Stimulated activated CD8-positive, alpha-beta memory T cell treated with anti-CD3 and anti-CD28 coated beads, Interleukin-4, amount 100 ng/mL, for 48 hours (primary cell): ENCODE results near the gene DNAJA3.

Experiments
- DNase-seq: peaks from one replicate; pipeline ENCODE4 v3.0.0-alpha.2; 2020

DNAJA3 gene

DNA sequence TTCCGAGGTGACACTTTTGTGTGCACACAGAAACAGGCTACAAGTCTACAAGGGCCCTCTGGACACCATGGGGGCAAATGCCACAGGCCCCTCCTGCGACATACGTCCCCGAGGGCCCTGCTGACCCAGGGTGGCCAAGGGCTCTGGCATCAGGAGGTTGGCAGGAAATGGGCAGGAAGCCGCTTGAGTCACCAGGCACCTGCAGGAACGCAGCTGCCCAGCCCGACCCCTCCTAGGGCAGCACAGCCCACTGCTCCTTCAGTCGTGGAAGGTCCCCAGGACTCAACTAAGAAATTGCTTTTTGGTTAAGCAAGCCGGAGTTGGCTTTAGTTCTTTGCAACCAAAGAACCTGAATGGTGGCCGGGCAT, 17.4 kb upstream of the DNAJA3 start:
- no peak for DNase-seq

DNA sequence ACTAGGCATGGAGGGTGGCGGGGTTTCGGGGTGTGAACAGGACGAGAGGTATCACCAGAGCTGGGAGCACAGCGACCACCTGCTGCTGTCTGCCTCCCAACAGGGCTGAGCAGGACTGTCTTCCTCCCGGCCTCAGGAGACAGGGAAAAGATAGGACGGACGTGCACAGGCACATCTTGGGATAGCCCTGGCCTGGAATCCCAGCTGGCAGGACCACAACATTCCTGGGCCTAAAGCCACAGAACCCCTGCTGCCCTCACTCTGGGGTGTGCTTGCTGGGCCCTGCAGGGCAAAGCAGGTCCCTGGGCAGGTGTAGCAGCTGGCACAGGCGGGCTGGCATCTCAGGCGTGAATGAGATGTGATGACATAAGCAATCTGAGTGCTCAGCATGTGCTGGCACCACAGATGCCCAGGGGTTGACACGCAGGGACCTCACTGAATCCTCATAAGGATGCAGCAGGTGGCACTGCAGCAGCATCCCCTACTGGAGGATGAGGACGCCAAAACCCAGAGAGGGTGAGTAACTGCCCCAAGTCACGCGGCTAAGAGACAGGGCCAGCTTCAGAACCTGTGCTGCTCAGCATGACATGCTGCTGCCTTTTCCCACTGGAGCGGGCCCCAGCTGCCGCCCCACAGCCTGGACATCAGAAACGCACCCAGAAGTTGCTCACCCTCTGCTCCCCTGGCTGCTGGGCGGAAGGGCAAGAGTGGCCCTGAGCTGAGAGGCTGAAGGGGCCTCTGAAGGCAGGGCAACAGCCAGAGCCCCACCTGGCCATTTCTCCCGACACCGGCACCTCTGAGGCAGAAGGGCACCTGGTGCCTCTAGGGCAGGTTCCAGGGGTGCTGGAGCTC, 16.4 kb upstream of the DNAJA3 start:
- no peak for DNase-seq

DNA sequence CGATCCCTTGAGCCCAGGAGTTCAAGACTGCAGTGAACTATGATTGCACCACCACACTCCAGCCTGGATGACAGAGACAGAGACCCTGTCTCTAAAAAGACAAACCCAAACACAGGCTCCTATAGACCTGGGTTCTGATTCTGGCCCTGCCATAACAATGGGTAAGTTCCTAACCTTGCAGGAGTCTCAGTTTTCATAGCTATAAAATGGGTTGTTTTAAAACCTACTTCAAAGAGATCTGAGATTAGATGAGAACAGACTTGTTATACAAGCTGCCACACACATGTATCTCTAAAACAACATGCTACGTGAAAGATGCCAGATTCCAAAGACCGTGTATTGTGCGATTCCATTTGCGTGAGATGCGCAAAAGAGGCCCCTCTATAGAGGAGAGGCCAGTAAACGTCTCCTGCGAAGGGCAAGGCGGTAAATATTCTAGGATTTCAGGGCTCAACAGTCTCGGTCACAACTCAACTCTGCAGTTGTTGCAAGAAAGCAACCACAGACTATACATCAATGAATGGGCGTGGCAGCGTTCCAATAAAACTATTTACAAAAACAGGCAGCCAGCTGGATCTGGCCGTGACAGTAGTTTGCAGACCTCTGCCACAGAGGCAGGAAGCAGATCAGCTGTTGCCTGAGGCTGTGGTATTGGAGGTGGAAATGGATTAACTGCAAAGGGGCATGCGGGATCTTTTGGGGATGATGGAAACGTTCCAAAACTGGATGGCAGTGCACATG, 15.2 kb upstream of the DNAJA3 start:
- DNase-seq: no peak

DNA sequence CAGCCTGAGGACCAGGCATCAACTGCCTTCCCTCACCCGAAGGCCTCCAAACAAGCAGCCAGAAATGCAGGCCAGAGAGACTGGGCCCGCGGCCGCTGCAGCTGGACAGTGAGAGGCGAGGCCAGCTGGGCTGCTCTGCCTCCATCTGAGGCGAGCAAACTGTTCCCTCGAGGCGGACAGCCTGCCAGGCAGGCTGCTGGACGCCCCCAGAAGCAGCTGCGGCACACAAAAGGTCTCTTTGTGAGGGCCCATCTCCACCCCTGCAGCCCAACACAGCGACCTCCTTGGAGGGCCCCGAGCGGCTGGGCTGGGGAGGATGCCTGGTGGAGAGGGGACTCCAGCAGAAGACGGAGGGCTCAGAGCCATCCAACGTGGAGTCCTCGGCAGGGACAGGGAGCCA, 14.0 kb upstream of the DNAJA3 start:
- no peak for DNase-seq

DNA sequence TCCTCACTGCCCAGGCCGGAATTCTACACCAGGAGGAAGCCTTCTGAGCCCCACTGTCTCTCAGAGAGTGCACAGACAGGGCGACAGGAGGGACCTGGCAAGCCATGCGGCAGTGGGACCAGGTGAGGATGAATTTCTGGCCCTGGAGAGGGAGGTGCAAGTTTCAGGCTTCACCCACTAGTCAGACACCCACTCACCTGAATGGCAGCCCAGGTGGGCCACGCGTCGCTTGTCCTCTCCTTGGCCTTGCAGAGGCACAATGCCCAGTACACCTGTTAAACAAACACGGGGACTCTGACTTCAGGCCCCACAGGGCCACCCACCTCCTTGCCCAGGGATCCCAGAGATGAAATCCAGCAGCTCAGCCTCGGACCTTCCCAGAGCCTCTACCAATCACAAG, 13.5 kb upstream of the DNAJA3 start:
- DNase-seq: no peak

DNA sequence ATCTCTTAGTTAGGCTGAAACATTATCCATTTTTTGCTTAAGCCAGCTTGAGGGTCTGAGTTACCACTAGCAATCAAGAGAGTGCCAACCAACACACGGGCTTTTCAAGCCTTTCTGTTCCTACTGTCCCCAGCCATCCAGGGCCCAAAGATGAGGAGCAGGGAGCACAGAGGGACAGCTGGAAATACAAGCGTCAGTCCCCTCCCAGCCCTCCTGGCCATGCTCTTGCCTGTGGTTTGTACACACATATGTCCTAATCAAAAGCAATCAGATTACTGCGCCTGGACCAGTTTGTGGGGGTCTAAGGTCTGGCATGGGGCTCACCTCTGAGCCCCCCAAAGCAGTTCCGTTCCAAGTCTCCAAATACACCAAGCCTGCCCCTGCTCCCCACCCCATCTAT, 12.8 kb upstream of the DNAJA3 start:
- DNase-seq: no peak

DNA sequence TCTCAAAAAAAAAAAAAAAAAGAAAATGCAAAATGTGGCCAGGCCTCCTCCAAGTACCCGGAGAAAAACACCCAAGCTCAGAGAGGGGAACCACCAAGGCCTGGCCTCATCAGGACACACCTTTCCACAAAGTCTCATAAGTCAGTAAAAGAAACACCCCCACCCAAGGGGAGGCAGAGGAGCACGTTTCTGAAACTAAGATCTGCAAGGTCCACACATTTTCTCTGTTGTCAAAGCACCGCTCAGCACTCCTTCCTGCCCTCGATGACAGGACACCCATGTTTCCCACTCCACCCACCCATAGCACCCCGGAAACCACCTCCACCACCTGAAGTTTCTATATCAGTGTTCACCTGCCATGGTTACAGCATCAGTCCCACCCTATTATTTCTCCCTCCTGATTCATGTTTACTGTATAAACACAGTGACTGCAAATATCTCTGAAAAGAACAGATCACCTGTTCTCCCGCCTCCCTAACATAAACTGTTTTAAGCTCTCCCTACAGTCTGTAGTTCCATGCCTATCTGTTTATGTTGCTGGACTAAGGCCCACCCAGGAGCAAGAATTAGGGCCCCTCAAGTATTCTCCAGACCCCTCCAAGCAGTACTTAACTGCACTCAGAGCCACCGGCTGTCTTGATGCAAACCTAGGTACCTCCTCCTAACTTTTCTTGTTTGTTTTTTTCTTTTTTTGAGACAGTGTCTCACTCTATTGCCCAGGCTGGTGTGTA, 11.3 kb upstream of the DNAJA3 start:
- peak; percentile 86 for DNase-seq

DNA sequence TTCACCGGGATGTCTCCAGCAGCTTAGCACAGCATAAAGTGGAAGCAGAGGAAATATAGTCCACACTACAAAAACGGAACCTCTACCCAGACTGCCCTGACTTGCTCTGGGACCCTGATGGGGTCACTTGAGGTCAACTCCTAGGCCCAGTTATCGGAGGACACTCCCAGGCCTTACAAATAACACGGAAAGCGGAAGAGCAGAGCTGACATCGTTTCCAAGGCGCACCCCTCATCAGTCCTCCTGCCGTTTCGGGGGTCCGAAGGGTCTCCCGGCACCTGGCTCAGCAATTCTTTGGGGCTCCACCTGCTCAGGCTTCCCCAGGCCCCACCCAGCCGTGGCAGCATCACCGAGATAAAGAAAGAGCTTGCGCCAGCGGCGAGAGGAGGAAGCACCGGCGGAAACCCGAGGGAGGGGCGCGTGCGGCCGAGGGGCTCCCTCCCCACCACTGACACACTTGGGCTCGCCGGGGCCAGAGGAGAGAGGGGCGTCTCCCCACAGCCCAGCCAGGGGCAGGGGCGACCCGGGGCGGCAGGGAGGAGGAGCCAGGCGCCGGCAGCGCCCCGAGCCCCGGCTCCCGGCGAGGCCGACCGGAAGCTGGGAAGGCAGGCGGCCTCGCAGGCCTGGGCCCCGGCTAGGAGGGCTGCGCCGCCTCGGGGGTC, 10.0 kb upstream of the DNAJA3 start:
- peak; percentile 73 for DNase-seq

DNA sequence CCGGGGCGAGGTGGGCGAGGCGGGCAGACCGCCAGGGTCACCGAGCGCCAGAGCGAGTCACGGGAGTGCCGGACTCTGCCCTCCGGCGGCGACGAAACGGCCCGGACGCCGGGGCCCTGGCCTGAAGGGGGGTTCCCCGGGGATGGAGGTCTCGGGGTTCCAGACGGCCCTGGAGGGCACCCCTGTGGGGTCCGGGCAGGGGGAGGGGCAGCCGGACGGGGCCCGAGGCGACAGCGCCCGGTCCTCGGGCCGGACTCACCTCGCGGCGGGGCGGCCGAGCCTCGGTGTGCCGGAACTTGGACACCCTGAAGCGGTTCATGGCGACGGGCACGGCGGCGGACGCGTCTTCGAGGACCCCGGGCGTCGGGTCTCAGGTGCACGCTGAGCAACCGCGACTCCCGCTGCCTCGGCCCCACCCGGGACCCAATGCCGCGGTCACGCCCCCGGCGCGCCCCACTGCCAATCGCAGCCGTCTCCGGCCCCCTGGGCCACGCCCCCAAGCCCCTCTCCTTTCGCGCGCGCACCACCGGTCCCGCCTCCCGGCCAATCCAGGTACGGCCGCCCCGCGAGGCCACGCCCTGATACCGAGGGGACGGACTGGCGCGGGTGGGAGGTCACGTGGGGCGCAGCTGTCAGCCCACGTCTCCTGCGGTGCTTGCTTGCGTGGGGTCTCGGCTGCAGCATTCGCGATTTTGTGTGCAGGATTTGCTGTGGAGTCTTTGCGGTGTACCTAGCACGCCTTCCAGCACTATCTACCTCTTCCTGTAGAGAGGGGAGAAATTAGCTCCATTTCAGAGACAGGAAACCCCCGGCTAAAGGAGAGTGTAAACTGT, 9.3 kb upstream of the DNAJA3 start, which contains the start of gene CORO7:
CORO7 (minus strand) TSS at position 397 of the 833 bp plus-strand sequence; CDS start at position 319, 78 bp downstream.
- peak; percentile 99 for DNase-seq

DNA sequence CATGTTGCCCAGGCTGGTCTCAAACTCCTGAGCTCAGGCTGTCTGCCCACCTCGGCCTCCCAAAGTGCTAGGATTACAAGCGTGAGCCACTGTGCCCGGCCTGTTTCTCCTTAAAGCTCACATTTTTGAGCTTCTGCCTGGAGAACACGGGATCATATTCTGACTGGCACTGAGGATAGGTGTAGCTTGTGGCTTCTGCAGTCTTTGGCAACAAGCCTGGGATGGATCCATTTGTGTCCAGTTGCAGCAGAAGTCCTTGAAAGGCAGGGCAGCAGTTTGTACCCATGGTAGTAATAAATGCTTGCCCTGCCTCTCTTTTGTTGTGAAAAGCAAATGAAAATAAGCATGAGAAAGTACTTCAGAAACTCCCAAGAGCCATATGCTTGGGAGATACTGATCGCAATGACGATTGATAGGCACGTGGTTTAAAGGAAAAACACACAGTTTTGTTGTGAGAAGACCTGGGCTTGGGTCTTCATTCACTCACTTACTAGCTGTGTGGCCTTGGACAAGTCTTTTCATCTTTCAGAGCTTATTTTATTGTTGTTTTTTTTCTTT, 6.2 kb upstream of the DNAJA3 start:
- DNase-seq: no peak

DNA sequence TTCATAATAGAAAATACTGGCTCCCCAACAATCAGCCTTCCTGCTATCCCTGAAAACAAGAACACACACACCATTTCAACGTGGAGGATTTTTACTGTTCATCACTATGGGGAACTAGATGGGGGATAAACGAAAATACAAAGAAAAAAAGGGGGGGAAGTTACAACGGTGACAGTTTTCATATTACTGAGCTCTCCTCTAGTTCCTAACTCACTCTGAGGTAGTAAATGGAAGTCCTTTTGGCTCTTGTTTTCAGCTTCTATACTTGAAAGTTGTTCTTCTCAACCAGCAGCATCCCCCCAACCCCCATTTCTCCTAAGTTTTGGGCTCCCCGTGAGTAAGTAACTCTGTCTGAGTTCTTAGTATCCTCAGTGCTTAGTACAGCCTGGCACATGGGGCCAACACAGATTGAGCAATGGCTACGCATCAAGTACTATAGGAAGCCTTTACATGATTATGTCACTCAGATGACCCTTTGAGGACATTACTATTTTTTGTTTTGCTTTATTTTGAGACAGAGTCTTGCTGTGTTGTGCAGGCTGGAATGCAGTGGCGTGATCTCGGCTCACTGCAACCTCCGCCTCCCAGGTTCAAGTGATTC, 5.1 kb upstream of the DNAJA3 start:
- DNase-seq: no peak

DNA sequence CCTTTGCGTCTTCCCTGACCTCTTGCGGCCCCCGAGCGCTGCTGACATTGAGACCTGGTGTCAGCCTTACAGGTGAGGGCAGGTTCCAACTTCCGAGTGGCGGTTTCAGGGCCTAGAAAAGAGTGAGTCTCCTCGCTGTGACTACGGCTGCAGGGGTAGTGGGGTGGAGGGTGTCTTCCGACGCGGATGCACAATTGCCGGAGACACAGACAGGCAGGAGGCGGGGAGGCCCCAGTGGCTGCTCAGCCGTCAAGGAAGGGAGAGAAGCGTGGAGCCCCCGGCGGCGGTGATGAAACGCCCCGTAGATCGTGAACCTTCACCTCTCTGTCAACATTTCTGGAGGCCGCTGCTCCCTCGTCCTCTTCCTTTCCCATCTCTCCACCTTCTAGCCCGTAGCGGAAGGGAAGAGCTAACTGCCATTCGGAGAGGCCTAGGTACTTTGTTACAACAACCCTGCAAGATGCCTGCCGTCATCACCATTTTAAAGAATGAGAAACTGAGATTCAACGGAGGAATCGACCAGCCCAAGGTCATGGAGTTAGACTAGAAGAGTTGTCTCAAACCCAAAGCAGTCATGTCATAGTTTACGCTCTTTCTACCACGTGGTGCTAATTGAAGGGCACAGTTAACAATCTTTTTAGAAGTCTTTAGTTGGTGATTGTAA, 485 bp downstream of the DNAJA3 start:
- no peak for DNase-seq

DNA sequence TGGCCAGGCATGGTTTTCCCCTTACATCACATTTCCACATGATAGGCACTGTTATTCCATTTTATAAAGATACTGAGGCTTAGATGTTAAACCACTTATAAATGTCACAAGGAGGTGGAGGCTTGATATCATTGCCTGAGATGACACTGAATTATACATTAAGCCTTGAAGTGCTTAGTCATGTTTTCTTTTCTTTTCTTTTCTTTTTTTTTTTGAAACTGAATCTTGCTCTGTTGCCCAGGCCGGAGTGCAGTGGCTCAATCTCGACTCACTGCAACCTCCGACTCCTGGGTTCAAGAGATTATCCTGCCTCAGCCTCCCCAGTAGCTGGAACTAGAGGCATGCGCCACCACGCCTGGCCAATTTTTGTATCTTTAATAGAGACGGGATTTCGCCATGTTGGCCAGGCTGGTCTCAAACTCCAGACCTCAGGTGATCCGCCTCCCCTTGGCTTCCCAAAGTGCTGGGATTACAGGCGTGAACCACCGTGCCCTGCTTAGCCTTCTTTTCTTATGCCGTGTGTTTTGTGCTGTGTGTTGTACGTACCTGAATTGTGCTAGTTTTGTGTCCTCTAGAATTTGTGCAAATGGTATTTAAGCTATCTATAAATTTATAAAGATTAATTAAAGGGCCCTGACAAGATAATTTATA, 1.2 kb downstream of the DNAJA3 start:
- DNase-seq: no peak

DNA sequence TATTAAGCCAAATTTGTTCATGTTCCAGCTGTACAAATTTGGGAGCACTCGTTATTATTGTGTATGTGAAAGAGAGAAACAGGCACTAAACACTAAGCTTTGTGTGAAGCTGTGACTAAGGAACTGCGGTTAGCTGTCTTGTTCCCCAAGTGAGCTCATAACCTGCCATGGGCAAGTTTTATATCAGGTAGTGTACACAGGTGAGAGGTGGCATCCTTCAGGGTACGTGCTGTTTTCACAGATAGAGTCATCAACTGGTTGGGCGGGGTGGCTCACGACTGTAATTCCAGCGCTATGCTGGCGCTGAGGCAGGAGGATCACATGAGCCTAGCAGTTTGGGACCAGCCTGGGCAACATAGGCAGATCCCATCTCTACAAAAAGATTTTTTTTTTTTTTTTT, 2.8 kb downstream of the DNAJA3 start:
- DNase-seq: no peak

DNA sequence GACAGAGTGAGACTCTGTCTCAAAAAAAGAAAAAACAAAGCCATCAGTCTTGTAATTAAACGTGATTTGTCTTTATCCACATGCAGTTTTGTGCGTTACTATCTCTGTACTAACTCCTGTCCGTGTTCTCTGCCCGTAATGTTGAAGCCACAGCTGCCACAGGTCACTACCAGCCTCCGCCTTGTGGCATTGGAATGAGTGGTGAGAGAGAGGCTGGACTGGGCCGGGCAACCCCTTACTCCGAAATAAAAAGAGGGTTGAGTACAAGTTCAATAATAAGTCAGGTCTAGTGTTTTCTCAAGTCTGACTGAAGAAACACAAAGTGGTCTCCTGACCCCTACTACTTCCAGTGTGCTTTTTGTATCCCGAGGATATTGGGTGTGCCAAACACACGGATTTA, 5.4 kb downstream of the DNAJA3 start:
- DNase-seq: no peak

DNA sequence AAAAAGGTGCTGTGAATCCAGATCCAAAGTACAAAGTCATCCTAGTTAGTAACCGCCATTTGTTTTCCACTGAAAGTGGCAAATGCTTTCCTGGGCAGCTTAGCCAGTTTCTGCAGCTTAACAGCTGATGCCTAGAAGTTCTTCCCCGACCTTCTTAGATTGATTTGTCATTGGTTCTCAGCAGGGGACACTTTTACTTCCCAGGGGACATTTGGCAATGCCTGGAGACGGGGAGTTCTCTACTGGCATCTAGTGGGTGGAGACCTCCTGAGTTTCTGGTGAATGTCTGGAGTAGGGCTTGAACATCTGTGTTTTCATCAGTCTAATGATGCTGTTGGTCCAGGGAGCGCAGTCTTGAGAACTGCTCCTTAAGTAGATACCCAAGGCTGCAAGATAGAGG, 7.6 kb downstream of the DNAJA3 start:
- DNase-seq: no peak

DNA sequence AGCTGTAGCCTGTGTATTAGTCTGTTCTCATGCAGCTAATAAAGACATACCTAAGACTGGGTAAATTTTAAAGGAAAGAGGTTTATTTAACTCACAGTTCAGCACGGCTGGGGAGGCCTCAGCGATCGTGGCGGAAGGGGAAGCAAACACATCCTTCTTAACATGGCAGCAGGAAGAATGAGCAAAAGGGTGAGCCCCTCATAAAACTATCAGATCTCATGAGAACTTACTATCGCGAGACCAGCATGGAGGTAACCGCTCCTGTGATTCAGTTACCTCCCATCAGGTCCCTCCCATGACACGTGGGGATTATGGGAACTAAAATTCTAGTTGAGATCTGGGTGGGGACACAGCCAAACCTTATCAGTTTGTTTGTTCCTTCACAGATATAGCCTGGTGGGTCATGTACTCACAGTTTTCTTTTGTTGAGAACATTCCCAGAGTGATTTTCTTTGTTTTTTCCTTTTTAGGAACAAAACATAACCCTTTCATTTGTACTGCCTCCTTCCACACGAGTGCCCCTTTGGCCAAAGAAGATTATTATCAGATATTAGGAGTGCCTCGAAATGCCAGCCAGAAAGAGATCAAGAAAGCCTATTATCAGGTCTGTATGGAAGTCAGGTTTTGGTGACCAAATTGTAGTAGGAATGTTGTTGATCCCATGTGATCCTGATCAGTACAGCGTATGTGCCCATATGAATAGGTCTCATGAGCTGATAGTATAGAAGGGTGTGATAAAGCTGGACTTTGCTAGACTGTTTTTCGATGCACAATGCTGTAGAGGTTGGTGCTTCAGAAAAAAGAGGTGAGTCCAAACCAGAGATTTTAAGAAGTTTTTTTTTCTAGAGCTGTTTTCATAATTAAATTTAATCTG, 8.5 kb downstream of the DNAJA3 start:
- DNase-seq: no peak

DNA sequence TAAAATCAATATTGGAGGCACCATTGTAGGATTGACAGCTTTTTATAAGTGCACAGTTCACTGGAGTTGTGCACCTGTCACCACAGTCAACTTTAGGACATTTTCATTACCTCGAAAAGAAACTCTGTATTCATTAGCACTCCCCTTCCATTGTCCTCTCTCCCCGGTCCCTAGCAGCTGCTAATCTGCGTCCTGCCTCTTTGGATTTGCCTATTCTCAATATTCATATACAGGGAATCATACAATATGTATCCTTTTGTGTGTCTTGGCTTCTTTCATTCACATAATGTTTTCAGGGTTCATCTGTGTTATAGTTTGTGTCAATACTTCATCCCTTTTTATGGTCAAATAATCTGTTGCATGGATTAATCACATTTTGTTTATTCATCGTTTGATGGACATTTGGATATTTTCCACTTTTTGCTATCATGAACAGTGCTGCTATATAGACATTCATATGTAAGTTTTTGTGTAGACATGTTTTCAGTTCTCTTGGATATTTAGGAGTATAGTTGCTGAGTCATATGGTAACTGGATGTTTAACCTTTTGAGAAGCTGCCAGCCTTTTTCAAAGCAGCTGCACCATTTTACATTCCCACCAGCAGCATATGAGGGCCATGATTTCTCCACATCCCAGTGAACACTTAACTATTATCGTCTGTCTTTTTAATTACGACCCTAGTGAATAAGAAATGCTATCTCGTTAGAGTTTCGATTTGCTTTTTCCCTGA, 9.8 kb downstream of the DNAJA3 start:
- DNase-seq: no peak

DNA sequence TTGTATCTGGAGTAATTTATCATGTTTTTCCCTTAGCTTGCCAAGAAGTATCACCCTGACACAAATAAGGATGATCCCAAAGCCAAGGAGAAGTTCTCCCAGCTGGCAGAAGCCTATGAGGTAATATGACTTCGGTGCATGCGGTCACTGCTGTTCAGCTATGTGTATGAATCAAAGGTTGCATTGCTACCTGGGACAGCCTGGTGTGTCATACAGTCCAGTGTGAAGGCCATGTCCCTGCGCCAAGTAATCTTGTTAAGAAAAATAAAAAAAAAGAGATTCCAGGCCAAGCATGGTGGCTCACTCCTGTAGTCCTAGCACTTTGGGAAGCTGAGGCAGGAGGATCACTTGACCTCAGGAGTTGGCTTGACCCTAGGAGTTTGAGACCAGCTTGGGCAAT, 11.7 kb downstream of the DNAJA3 start:
- DNase-seq: no peak
